Occipital lobe (tissue), 2 donors: Measurements from ENCODE around the gene GMFB. TPM values are rescaled to one million over a fixed set of nuclear protein-coding genes. Genes with fewer than 3 reads are reported as not detected.

Experiments used
- DNase-seq: peaks from one replicate; lab custom pipeline; 2025; lab: John Stamatoyannopoulos, UW
- total RNA-seq: library from RNA; depleted of rRNA; stranded (reverse); fragments of >200 nt; gene quantifications from one replicate; pipeline ENCODE4 v1.2.3, GENCODE V29; 2014

GMFB gene
- total RNA-seq, 1 donor from 2014 or later: 257 TPM

- no peak for DNase-seq
Observed at GRCh38 chr14:54493293-54493692, 4.5 kb upstream of the GMFB start.

DNA sequence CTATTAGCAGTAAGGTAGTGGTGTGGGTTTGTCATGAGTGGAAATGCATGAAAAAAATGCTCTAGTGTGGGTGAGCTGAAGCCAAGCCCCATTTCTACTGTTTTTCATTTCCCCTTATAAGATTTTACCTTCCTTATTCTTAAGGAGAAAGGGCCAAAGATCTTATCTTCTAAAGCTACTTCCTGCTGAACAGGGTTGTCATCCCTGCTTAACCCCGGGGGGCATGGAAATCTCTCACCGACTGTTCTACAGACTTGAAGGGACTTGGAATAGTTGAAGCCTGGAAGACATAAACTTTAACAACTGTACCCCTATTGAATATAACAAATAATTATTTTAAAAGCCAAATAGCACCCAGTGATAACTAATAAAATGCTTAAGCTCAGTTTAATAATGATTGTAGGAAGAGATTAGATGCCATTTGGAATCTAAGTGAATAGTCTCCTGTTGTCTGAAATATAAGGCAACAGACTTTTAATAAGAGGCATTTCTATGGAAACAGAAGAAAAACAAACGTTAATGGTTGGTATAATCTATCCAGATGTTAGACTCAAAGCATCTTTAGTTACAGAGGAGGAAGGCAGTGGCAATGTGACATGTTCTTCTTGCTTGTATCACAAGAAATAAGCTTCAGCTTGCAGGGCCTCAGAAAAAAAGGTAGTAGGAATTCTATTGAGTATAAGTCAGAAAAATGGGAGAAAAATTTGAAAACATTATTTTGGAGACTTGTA is 1.8 kb upstream of the GMFB start:
- no peak for DNase-seq

DNA sequence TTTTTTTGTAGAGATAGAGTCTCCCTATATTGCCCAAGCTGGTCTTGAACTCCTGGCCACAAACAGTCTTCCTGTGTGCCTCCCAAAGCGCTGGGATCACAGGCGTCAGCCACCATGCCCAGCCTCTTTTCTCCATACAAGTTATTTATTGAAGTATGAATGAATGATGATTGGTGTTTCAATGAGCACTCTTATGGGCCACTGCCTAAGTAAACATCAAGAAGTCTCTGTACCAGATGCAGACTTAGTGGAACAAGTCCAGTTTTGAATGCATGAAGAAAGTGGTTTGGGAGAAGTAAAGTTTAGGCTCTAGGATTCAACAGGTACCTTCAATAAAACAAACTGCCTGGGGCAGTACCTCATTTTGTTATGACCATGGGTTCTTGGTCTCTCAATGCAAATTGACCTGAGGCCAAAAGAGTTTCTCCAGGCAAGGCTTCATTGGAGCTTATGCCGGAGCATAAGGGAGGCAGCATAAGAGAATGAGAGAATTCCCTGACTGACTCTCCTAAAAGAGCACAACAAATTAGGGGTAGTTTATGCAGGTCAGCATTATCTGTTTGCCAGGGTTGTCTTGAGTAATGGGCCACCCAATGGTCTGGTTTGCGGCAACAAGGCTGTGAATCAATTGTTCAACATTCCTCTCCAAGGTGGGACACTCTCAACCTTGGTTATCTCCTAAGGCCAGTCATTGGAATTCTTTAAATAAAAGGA is 1.1 kb upstream of the GMFB start:
- DNase-seq: no peak

DNA sequence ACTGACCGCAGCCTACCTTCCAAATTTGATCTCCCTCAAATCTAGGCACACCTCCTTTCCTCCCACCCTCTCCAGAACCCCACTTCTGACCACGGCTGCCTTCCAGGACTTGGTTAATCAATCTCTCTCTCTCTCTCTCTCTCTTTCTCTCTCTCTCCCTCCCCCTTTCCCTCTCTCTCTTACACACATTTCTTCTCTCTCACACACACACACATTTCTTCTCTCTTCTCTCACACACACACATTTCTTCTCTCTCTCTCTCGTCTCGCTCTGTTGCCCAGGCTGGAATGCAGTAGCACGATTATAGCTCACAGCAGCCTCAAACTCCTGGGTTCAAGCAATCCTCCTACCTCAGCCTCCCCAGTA is 521 bp upstream of the GMFB start:
- no peak for DNase-seq

- no peak for DNase-seq
Observed at GRCh38 chr14:54488318-54488645, 498 bp downstream of the GMFB start.

- no peak for DNase-seq
Observed at GRCh38 chr14:54487771-54488170, 1.0 kb downstream of the GMFB start.

DNA sequence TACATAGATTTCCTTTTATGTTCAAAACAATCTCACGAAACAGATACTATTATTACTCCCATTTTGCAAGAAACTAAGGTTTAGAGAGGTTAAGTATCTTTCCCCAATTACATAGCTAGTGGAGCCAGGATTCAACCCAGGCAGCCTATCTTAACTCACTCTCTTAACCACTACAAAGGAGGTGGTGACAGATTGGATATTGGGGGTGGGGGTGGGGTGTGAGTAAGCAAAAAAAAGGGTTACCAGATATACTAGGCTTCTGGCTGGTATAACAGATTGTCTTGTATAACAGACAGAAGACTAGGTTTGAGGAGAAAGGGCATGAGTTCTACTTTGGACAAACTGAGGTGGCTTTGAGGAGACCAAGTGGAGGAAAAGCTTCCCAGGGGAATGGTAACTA is 2.1 kb downstream of the GMFB start:
- no peak for DNase-seq

DNA sequence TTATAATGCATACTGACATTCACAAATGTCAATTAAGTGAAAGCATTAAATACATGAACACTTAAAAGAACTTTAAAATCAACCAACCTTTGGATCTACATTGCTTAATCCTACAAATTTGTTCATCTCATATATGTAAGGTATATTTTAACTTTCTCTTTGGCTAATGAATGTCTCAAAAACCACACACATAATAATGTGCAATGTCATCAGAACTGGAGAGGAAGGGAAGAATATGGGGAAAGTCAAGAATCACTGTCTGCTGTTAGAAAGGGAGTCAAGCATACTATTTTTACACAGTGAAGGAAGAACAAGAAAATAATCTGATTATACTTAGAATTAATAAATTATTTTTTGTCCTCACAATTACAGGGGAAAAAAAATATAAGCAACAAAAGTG is 4.9 kb downstream of the GMFB start:
- DNase-seq: no peak

- no peak for DNase-seq
Observed at GRCh38 chr14:54483073-54483745, 5.6 kb downstream of the GMFB start.

- no peak for DNase-seq
Observed at GRCh38 chr14:54481695-54482094, 7.1 kb downstream of the GMFB start.

GRCh38 chr14:54480830-54481562 is 7.8 kb downstream of the GMFB start:
- DNase-seq: no peak

- no peak for DNase-seq
Observed at GRCh38 chr14:54478636-54479215, 10.1 kb downstream of the GMFB start.

- no peak for DNase-seq
Observed at GRCh38 chr14:54475911-54476310, 12.9 kb downstream of the GMFB start.

DNA sequence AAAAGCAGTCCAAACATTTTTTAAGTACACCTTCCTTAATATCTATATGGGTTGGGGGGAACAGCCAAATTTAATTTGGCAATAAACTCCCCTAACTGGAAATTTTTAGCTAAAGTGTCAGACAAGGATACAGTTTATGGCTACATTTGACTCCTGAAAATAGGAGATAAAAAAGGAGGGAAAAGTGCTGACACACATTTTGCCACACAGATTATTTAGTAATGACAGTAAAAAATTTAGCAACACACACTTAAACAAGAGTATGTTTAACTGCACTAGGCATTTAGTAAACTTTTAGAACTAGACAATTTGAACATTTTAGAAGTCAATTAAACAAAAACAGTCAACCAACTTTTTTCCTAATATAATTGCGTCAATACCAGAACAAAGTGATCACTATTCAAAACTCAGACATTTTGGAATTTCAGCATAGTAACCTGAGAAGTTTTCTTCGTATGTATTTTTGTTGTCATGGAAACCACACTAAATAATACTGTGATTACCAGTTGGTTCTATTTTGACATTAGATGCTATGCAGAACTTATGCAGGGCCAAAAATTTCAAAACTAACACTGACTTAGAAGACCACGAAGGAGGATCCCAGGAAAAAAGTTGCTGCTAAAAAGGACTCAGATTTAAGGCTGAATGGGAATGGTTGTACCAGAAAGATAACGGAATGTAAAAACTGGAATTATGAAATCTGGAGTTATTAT is 13.4 kb downstream of the GMFB start:
- DNase-seq: no peak

GRCh38 chr14:54474232-54474793 is 14.5 kb downstream of the GMFB start:
- DNase-seq: no peak

DNA sequence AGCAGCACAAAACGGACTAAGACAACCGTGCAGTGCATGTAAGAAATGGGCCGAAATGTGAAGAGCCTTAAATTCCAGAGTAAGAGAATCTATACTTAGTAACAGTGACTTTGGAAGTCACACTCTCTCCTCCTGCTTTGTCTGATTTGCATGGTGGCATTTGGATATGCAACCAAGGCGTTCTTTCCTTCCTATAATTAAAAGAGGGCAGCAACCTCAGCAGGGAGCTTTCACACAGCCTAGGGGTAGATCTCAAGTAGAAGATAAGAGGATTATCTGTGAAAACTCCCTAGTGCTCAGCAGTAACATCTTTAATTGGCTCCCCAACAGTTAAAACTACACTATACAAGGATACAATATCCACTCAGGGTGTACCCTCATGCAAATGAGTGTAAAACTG is 16.5 kb downstream of the GMFB start:
- no peak for DNase-seq

DNA sequence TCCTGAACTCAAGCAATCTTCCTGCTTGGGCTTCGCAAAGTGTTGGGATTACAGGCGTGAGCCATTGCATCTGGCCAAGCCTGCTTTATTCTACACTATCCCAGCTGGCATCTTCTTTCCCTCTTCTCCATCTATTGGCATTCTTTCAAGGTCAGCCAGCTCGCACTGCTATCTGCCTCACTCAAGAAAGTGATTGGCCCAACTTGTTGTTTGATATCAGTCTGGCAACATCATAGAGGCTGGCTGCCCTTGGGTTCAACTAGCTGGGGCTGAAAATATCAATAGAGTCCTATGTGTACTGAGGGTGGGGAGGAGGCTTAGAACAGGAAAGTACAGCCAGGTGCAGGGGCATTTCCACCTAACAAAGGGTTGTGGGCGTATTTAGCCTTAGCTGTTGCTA is 17.1 kb downstream of the GMFB start:
- no peak for DNase-seq

GRCh38 chr14:54470701-54471100 is 18.1 kb downstream of the GMFB start:
- DNase-seq: no peak

DNA sequence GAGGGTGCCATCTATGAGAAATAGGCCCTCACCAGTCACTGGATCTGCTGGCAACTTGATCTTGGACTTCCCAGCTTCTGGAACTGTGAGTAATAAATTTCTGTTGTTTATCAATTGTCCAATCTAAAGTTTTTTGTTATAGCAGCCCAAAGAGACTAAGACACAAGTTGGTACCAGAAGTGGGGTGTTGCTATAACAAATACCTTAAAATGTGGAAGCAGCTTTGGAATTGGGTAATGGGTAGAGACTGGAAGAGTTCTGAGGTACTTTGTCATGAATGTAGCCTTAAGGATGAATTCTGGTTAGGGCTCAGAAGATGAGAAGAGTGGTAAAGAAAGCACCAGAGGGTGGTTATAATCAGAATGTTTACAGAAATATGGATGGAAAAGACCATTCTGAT is 21.5 kb downstream of the GMFB start:
- DNase-seq: no peak

DNA sequence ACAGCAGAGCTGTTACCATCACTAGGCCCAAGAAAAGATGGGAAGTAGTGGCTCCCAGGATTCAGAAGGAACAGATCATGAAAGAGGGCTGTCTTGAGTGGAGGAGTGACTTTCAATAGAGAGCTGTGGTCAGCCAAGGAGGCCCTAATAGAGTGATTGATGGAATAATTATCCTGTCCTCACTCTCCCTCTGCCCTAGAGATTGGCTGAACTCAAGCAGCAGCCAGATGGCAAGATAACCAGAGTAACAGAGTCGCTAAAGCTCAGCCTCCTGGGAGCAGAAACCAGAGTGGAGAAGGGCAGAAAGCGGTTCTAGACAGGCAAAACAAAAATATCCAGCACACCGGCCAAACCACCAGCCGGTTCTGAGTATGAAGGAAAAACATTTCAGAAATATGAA is 23.1 kb downstream of the GMFB start:
- DNase-seq: no peak

GRCh38 chr14:54462048-54462447 is 26.7 kb downstream of the GMFB start:
- DNase-seq: no peak
